GM06990 (cell line): ENCODE data around the gene PCDH1.

Experiments used
- DNase-seq: peaks from one replicate; pipeline ENCODE4 v3.0.0-alpha.2; 2011; ENCODE audit not compliant: insufficient read length; ENCODE audit errors: extremely low read depth
- H3K27me3 ChIP-seq: replicated peaks from 2 replicates; pipeline ENCODE4 v1.6.0; 2011; ENCODE audit warnings: low read length; ENCODE audit not compliant: control insufficient read depth, insufficient read depth
- H3K36me3 ChIP-seq: 2 replicates; pipeline ENCODE4 v1.5.1; 2011; ENCODE audit warnings: low read length; ENCODE audit not compliant: control insufficient read depth, insufficient read depth
- H3K4me3 ChIP-seq: replicated peaks from 2 replicates; pipeline ENCODE4 v1.5.1; 2011; ENCODE audit warnings: low read depth, mild to moderate bottlenecking, control low read depth, low read length
- CTCF ChIP-seq: IDR thresholded peaks from 2 replicates; pipeline ENCODE4 v1.5.1; 2011; ENCODE audit warnings: low read length, control low read depth, mild to moderate bottlenecking, inconsistent platforms; ENCODE audit not compliant: insufficient read depth, poor library complexity, severe bottlenecking

Gene PCDH1

DNA sequence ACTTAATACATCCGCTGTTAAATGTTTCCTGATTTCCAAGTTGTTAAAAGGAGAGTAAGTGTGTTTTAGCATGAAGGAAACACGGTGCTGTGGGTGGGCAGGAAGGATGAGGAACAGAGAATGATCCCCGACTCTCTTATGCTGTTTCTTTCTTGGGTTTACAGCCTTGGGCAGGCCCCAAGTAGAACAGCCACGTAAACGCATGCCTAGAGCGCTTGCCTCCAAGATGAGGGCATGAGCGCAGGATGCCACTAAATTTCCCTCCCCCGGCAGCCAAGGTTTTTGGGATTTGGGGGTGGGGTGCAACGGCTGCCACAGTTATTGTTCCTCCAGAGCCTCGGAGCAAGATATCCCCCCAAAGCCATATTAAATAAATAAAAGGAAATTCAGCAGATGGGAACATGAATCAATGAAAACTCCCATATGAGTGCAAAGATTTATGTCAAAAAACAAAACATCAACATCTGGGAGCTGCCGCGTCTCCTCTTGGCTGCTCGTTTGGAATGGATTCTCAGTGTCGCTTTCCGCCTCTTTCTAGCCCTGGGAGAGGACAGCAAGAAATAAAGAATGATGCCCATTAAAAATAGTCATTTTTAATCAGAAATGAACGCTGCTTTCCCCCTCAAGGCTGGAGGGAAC is 35.5 kb upstream of the PCDH1 start:
- Histone ChIP-seq H3K36me3 (no peaks in the 10 kb centered on the region), H3K27me3 (no peaks in the 10 kb centered on the region), H3K4me3 (peak overlapping the region; percentile 19)
- TF ChIP-seq CTCF = no peak
- no peak for DNase-seq

- Histone ChIP-seq H3K36me3 (no peaks in the 10 kb centered on the region), H3K4me3 (no peak overlapping the region), H3K27me3 (no peaks in the 10 kb centered on the region)
- no peak for TF ChIP-seq CTCF
- DNase-seq = no peak
These were observed 32.1 kb upstream of the PCDH1 start for GRCh38 chr5:141910271-141910673.

GRCh38 chr5:141909212-141909611 is 31.0 kb upstream of the PCDH1 start:
- Histone ChIP-seq H3K4me3 (no peak overlapping the region), H3K36me3 (no peaks in the 10 kb centered on the region), H3K27me3 (no peaks in the 10 kb centered on the region)
- no peak for DNase-seq
- no peak for TF ChIP-seq CTCF

GRCh38 chr5:141908796-141909195 is 30.6 kb upstream of the PCDH1 start:
- H3K4me3 ChIP-seq = no peak overlapping the region
- no peaks in the 10 kb centered on the region for H3K36me3 ChIP-seq
- no peak for DNase-seq
- H3K27me3 ChIP-seq = no peaks in the 10 kb centered on the region
- no peak for TF ChIP-seq CTCF

DNA sequence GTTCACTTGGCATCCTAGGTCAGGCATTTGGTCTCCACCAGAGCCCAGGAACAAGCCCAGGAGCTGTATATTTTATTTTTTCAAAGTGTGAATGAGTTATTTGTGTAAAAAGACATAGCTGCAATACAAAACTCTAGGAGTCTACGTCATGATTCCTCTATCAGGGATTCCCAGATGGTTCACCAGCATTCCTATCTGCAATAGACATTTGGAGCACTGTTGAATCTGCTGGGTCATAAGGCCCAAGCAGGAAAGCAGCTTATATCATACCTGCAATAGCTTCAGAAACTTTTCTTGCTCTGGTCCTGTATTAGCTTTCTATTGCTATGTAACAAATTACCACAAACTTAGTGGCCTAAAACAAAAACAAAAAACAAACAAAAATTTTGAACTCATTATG is 28.8 kb upstream of the PCDH1 start:
- Histone ChIP-seq H3K27me3 (no peaks in the 10 kb centered on the region), H3K36me3 (no peaks in the 10 kb centered on the region), H3K4me3 (no peak overlapping the region)
- no peak for DNase-seq
- no peak for TF ChIP-seq CTCF

GRCh38 chr5:141906517-141906916 is 28.3 kb upstream of the PCDH1 start:
- H3K36me3 ChIP-seq = no peaks in the 10 kb centered on the region
- no peak for DNase-seq
- no peak for TF ChIP-seq CTCF
- no peaks in the 10 kb centered on the region for H3K27me3 ChIP-seq
- H3K4me3 ChIP-seq = no peak overlapping the region
